Uterus (tissue), 4 donors: ENCODE results near the gene MESP2. TPM values are rescaled to one million over a fixed set of nuclear protein-coding genes. Genes with fewer than 3 reads are reported as not detected.
A peak's percentile ranks its signal among the peaks of the same experiment; 100 is the strongest.

ENCODE experiments used
- DNase-seq, 2 donors: peaks; one replicate each; pipeline ENCODE4 v3.0.0-alpha.2; 2019 to 2020
- H3K27ac ChIP-seq, 2 donors: fragments of 200-600 bp; sonication (generic); 1 replicate in 1 of 2; 2 replicates in 1 of 2; pipeline ENCODE4 v1.5.1; 2016 to 2018
- H3K27me3 ChIP-seq, 2 donors: fragments of 200-600 bp; sonication (generic); one replicate each; pipeline ENCODE4 v1.5.1; 2018 to 2019; ENCODE audit warnings: control low read depth in 1 of 2
- H3K36me3 ChIP-seq, 2 donors: fragments of 200-600 bp; sonication (generic); one replicate each; pipeline ENCODE4 v1.5.1; 2019; ENCODE audit warnings: control low read depth in 1 of 2
- H3K4me1 ChIP-seq, 2 donors: fragments of 200-600 bp; sonication (generic); one replicate each; pipeline ENCODE4 v1.5.1; 2018 to 2019; ENCODE audit warnings: control low read depth in 1 of 2
- H3K4me3 ChIP-seq, 2 donors: fragments of 200-600 bp; sonication (generic); 1 replicate in 1 of 2; 2 replicates in 1 of 2; pipeline ENCODE4 v1.5.1; 2018 to 2019; ENCODE audit warnings: mild to moderate bottlenecking in 1 of 2
- H3K9me3 ChIP-seq, 2 donors: fragments of 200-600 bp; sonication (generic); one replicate each; pipeline ENCODE4 v1.5.1; 2019; ENCODE audit warnings: control low read depth in 1 of 2
- POLR2A ChIP-seq, 2 donors: fragments of 450-650 bp; IDR thresholded peaks; one replicate each; pipeline ENCODE4 v1.6.1; 2016; ENCODE audit warnings: antibody characterized with exemption in 2 of 2, mild to moderate bottlenecking in 1 of 2, moderate library complexity in 1 of 2
- intact Hi-C: fragments of 100-400 bp; cut with DNase I; formaldehyde crosslinking; loops from one replicate; pipeline ENCODE4 v1.15.1; 2023; ENCODE audit warnings: low total_unique reads
- total RNA-seq, 4 donors: library from RNA; depleted of rRNA in 3 of 4; stranded (reverse); fragments of >200 nt in 3 of 4; gene quantifications; one replicate each; pipeline versions ENCODE4 v1.1.0 to v1.2.4, GENCODE V29; 2014 to 2023
- TF ChIP-seq, protein P1 (sequence below), 4 experiments: fragments of 200-600 bp in 2 of 4; fragments of 450-650 bp in 2 of 4; sonication (generic) in 2 of 4; IDR thresholded peaks; one replicate each; pipeline ENCODE4 v1.5.1; 2016 to 2019; ENCODE audit warnings: antibody characterized with exemption in 4 of 4, mild to moderate bottlenecking in 2 of 4, moderate library complexity in 1 of 4
- donor health status: DM: yes; HTN: yes; CAD: no.

MESP2 gene
- total RNA-seq, 4 donors from 2014 or later, result 0.21 TPM; not detected in 3

DNA sequence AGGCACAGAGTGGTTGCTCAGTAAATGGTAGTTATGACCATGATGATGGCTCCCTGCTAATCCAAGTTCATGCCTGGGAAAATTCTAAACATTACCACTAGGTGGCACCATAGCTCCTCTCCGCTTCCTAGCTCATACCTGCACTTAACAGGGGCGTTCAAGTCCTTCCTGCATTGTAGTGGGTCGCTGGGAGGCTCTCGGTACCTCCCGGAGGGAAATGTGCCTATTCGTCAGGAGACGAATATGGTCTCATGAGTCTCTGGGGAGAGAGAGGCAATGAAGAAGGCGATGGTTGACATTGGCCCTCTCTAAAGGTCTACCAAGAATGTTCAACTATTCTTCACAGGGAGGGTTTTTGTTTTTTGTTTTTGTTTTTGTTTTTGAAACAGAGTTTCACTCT lies 36.0 kb upstream of the MESP2 start:
- no peak overlapping the region for H3K4me3 ChIP-seq
- H3K27me3 ChIP-seq, result no peaks in the 10 kb centered on the region
- H3K36me3 ChIP-seq, result no peaks in the 10 kb centered on the region
- no peaks in the 10 kb centered on the region for H3K4me1 ChIP-seq
- peak; percentile 38 to 64 for DNase-seq
- no peak overlapping the region for H3K27ac ChIP-seq
- intact Hi-C loops, result no loop called here
- TF ChIP-seq POLR2A (IDR thresholded peaks at IDR 0.05), result no peak
- TF ChIP-seq, protein P1, sequence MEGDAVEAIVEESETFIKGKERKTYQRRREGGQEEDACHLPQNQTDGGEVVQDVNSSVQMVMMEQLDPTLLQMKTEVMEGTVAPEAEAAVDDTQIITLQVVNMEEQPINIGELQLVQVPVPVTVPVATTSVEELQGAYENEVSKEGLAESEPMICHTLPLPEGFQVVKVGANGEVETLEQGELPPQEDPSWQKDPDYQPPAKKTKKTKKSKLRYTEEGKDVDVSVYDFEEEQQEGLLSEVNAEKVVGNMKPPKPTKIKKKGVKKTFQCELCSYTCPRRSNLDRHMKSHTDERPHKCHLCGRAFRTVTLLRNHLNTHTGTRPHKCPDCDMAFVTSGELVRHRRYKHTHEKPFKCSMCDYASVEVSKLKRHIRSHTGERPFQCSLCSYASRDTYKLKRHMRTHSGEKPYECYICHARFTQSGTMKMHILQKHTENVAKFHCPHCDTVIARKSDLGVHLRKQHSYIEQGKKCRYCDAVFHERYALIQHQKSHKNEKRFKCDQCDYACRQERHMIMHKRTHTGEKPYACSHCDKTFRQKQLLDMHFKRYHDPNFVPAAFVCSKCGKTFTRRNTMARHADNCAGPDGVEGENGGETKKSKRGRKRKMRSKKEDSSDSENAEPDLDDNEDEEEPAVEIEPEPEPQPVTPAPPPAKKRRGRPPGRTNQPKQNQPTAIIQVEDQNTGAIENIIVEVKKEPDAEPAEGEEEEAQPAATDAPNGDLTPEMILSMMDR (IDR thresholded peaks at IDR 0.05), result peak; percentile 76 to 87 (median 85)
- no peaks in the 10 kb centered on the region for H3K9me3 ChIP-seq

DNA sequence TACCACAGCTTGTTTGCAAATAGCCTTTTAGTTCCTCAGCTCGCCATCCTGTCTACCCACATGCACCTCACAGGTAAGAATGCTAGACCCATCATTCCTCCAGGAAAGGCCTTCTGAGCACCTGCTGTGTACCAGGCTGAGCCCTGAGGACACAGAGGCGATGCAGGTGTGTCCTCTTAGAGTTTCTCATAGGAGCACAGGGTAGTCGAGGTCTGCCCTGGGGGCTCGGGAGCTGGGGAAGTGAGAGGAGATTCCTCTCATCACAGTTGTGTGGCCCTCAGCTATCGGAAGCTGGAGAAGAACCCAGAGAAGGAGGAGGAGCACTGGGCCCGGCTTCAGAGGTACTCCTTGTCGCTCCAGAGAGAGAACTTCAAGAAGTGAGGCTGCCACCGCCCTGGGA lies 33.1 kb upstream of the MESP2 start:
- H3K9me3 ChIP-seq, result no peaks in the 10 kb centered on the region
- TF ChIP-seq, protein P1 (IDR thresholded peaks at IDR 0.05), result no peak
- TF ChIP-seq POLR2A (IDR thresholded peaks at IDR 0.05), result no peak
- intact Hi-C loops, result no loop called here
- no peak overlapping the region for H3K4me3 ChIP-seq
- peaks cover 0 to 7% of the 10 kb centered on the region in 2 donors for H3K27me3 ChIP-seq
- no peak overlapping the region for H3K27ac ChIP-seq
- no peak for DNase-seq
- no peaks in the 10 kb centered on the region for H3K4me1 ChIP-seq
- no peaks in the 10 kb centered on the region for H3K36me3 ChIP-seq

DNA sequence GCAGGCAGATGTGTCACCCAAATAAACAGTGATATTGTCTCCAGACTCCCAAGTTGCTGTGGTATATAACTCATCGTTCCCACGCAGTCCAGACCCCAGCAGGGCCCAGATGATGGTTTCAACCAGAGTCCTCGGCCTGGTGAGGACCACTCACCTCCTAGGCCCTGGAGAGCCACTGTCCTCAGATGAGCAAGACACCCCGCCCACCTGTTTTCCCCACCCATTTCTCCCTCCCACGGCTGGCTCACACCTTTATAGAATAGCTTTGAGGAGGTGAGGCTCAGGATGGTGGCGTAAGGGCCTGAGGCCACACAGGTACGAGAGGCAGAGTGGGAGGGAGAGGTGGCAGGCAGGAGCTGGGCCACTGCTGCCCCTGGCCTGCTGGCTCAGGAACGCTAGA lies 32.5 kb upstream of the MESP2 start:
- H3K27ac ChIP-seq, result no peak overlapping the region
- no peaks in the 10 kb centered on the region for H3K9me3 ChIP-seq
- DNase-seq, result no peak
- TF ChIP-seq, protein P1 (IDR thresholded peaks at IDR 0.05), result no peak
- TF ChIP-seq POLR2A (IDR thresholded peaks at IDR 0.05), result no peak
- H3K36me3 ChIP-seq, result no peaks in the 10 kb centered on the region
- H3K4me1 ChIP-seq, result no peaks in the 10 kb centered on the region
- intact Hi-C loops, result no loop called here
- H3K27me3 ChIP-seq, result peaks cover 0 to 7% of the 10 kb centered on the region in 2 donors
- H3K4me3 ChIP-seq, result no peak overlapping the region

DNA sequence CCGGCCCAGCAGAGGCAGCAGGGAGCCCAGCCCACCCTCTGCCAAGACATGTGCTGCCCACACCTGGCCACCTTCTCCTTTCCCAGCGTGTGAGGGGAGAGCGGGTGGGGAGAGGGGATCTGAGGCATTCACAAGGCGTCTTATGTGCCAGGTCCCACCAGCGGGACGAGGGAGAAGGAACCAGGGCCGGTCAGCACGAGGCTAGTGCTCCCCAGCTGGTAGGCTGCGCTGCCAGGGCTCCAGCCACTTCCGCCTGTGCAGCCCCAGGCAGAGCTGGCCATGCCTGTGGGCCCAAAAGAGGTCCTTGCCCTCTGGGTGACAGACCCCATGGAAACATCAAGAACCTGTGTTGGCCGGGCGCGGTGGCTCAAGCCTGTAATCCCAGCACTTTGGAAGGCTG lies 31.0 kb upstream of the MESP2 start:
- H3K36me3 ChIP-seq, result no peaks in the 10 kb centered on the region
- intact Hi-C loops, result no loop called here
- no peak overlapping the region for H3K4me3 ChIP-seq
- DNase-seq, result no peak
- peaks cover 0 to 7% of the 10 kb centered on the region in 2 donors for H3K27me3 ChIP-seq
- TF ChIP-seq, protein P1 (IDR thresholded peaks at IDR 0.05), result no peak
- TF ChIP-seq POLR2A (IDR thresholded peaks at IDR 0.05), result no peak
- H3K9me3 ChIP-seq, result no peaks in the 10 kb centered on the region
- H3K4me1 ChIP-seq, result peaks cover 0 to 3% of the 10 kb centered on the region in 2 donors
- no peak overlapping the region for H3K27ac ChIP-seq

DNA sequence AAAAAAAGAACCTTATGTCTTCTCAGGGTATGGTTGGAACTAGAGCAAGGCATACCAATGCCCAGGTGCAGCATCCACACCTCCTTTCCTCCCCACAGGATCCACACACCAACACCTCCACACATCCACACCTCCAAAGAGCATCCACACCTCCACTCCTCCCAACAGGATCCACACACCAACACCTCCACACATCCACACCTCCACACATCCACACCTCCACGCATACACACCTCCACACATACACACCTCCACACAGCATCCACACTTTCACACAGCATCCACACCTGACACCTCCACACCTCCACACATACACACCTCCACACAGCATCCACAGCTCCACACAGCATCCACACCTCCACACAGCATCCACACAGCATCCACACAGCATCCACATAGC lies 30.4 kb upstream of the MESP2 start:
- Histone ChIP-seq H3K36me3 (no peaks in the 10 kb centered on the region), H3K4me3 (no peak overlapping the region), H3K4me1 (peaks cover 0 to 7% of the 10 kb centered on the region in 2 donors), H3K27ac (no peak overlapping the region), H3K27me3 (peaks cover 0 to 7% of the 10 kb centered on the region in 2 donors), H3K9me3 (no peaks in the 10 kb centered on the region)
- TF ChIP-seq POLR2A (IDR thresholded peaks at IDR 0.05), result no peak
- TF ChIP-seq, protein P1 (IDR thresholded peaks at IDR 0.05), result no peak
- DNase-seq, result no peak
- intact Hi-C loops, result no loop called here
